ENCODE results near the gene DIP2C. TPM values are rescaled to one million over a fixed set of nuclear protein-coding genes. Genes with fewer than 3 reads are reported as not detected.
"Not testable (repeated sequence)": the region's sequence is repeated elsewhere in the genome, so short reads cannot be mapped to it uniquely, and the experiment has no call there.

Gene DIP2C
- total RNA-seq, 2 experiments from 2014 or later = 0.62 to 0.80 TPM

- H3K9me3 Mint-ChIP-seq = no peaks in the 10 kb centered on the region
- H3K36me3 Mint-ChIP-seq = peaks cover 2% of the 10 kb centered on the region
- no peak overlapping the region for H3K27ac Mint-ChIP-seq
- no peak overlapping the region for H3K4me3 Mint-ChIP-seq
- H3K27me3 Mint-ChIP-seq = no peaks in the 10 kb centered on the region
- no peak for DNase-seq
- intact Hi-C loops (cut with micrococcal nuclease) = no loop called here
- peaks cover 12% of the 10 kb centered on the region for H3K4me1 Mint-ChIP-seq (ENCODE audit: low read depth)
- CTCF ChIA-PET = no interaction called here
- POLR2A ChIA-PET = no interaction called here
Measured at GRCh38 chr10:311901-312665, 377.4 kb downstream of the DIP2C start.

GRCh38 chr10:310976-311639 is 378.4 kb downstream of the DIP2C start:
- intact Hi-C loops (cut with micrococcal nuclease) = no loop called here
- ChIA-PET POLR2A (interaction anchor here (0.6 kb wide), 1 partner anchor 105 kb away, joined by 3 read pairs; no protein-coding TSS in a partner anchor), CTCF (no interaction called here)
- Mint-ChIP-seq H3K36me3 (peaks cover 2% of the 10 kb centered on the region), H3K27me3 (no peaks in the 10 kb centered on the region), H3K4me1 (ENCODE audit: low read depth) (peaks cover 11% of the 10 kb centered on the region), H3K4me3 (no peak overlapping the region), H3K27ac (no peak overlapping the region), H3K9me3 (no peaks in the 10 kb centered on the region)
- no peak for DNase-seq

GRCh38 chr10:310371-310770 is 379.1 kb downstream of the DIP2C start:
- peaks cover 2% of the 10 kb centered on the region for H3K36me3 Mint-ChIP-seq
- no peaks in the 10 kb centered on the region for H3K27me3 Mint-ChIP-seq
- no peak overlapping the region for H3K27ac Mint-ChIP-seq
- intact Hi-C loops (cut with micrococcal nuclease) = no loop called here
- H3K4me1 Mint-ChIP-seq (ENCODE audit: low read depth) = peaks cover 6% of the 10 kb centered on the region
- ChIA-PET POLR2A (interaction anchor here (0.6 kb wide), 1 partner anchor 104 kb away, joined by 3 read pairs; no protein-coding TSS in a partner anchor), CTCF (no interaction called here)
- no peak overlapping the region for H3K4me3 Mint-ChIP-seq
- DNase-seq = no peak
- no peaks in the 10 kb centered on the region for H3K9me3 Mint-ChIP-seq

DNA sequence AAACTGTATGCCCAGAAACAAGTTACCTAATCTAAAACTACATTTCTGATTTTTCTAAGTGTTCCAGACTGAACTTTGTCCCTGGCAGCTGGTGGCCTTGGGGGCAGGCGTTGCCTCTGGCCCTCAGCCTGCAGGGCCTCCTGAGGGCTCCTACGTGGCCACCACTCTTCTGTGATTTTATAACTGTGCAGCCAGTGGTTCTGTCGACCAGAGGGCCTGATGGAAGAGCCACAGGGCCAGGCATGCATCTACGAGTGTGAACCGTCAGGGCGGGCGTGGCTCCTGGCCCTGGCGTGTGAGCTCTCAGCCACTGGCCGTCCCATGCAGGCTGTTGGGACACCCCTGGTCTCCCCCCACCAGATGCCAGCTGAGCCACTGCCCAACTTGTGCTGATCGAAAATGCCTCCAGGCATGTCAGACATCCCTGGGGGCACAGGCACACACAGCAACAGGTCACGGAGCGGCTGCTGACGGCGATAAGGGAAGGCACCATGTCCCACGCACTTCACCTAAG is 380.8 kb downstream of the DIP2C start:
- H3K27ac Mint-ChIP-seq = no peak overlapping the region
- intact Hi-C loops (cut with micrococcal nuclease) = no loop called here
- H3K27me3 Mint-ChIP-seq = no peaks in the 10 kb centered on the region
- H3K4me3 Mint-ChIP-seq = no peak overlapping the region
- peaks cover 2% of the 10 kb centered on the region for H3K36me3 Mint-ChIP-seq
- H3K4me1 Mint-ChIP-seq (ENCODE audit: low read depth) = no peaks in the 10 kb centered on the region
- no peaks in the 10 kb centered on the region for H3K9me3 Mint-ChIP-seq
- POLR2A ChIA-PET = no interaction called here
- CTCF ChIA-PET = no interaction called here
- no peak for DNase-seq

- intact Hi-C loops (cut with micrococcal nuclease) = no loop called here
- CTCF ChIA-PET = no interaction called here
- no peak overlapping the region for H3K4me3 Mint-ChIP-seq
- H3K27ac Mint-ChIP-seq = no peak overlapping the region
- H3K4me1 Mint-ChIP-seq (ENCODE audit: low read depth) = no peaks in the 10 kb centered on the region
- DNase-seq = no peak
- no peaks in the 10 kb centered on the region for H3K27me3 Mint-ChIP-seq
- H3K36me3 Mint-ChIP-seq = peaks cover 2% of the 10 kb centered on the region
- no peaks in the 10 kb centered on the region for H3K9me3 Mint-ChIP-seq
- POLR2A ChIA-PET = no interaction called here
Measured at GRCh38 chr10:308101-308500, 381.4 kb downstream of the DIP2C start.

GRCh38 chr10:307659-308058 is 381.8 kb downstream of the DIP2C start:
- CTCF ChIA-PET = no interaction called here
- intact Hi-C loops (cut with micrococcal nuclease) = no loop called here
- POLR2A ChIA-PET = no interaction called here
- Mint-ChIP-seq H3K4me3 (no peak overlapping the region), H3K27me3 (no peaks in the 10 kb centered on the region), H3K4me1 (ENCODE audit: low read depth) (no peaks in the 10 kb centered on the region), H3K27ac (no peak overlapping the region), H3K36me3 (peaks cover 2% of the 10 kb centered on the region), H3K9me3 (no peaks in the 10 kb centered on the region)
- DNase-seq = no peak

- H3K4me1 Mint-ChIP-seq (ENCODE audit: low read depth) = no peaks in the 10 kb centered on the region
- intact Hi-C loops (cut with micrococcal nuclease) = no loop called here
- H3K9me3 Mint-ChIP-seq = no peaks in the 10 kb centered on the region
- no peaks in the 10 kb centered on the region for H3K27me3 Mint-ChIP-seq
- H3K27ac Mint-ChIP-seq = no peak overlapping the region
- peaks cover 2% of the 10 kb centered on the region for H3K36me3 Mint-ChIP-seq
- CTCF ChIA-PET = no interaction called here
- H3K4me3 Mint-ChIP-seq = no peak overlapping the region
- POLR2A ChIA-PET = no interaction called here
- no peak for DNase-seq
Measured at GRCh38 chr10:306675-307185, 382.7 kb downstream of the DIP2C start.

DNA sequence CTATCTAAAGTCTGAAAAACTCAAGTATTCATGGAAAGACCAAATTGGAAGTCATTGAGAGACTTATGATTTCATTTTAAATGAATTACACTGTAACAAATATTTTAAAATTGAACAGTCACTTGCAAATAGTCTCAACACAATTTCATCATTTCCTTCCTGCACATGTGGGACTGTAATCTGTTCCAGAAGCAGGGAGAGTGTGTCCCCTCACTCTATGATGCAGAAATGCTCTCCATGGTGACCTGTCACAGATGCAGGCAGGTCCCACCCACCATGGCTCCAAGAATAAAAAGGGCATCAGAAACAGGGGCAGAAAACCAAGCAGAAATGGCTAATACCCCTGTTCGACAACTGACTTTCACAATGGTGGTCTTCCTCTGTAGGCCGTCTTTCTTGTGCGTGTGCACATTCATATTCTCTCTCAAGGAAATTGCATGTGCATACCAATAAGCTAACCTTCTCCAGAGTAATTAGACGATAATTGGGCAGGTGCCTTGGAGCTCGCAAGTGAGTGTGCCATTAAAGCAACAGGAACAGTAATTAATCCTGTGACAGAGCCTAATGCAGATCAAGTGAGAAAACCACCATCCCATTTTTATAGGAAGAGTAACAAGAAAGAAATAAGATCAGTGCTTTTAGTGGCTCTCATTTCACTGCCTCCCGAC is 383.3 kb downstream of the DIP2C start:
- no peak for DNase-seq
- H3K4me3 Mint-ChIP-seq = no peak overlapping the region
- H3K9me3 Mint-ChIP-seq = no peaks in the 10 kb centered on the region
- no peaks in the 10 kb centered on the region for H3K4me1 Mint-ChIP-seq (ENCODE audit: low read depth)
- CTCF ChIA-PET = no interaction called here
- H3K27me3 Mint-ChIP-seq = no peaks in the 10 kb centered on the region
- H3K27ac Mint-ChIP-seq = no peak overlapping the region
- peaks cover 1% of the 10 kb centered on the region for H3K36me3 Mint-ChIP-seq
- POLR2A ChIA-PET = no interaction called here
- intact Hi-C loops (cut with micrococcal nuclease) = no loop called here

DNA sequence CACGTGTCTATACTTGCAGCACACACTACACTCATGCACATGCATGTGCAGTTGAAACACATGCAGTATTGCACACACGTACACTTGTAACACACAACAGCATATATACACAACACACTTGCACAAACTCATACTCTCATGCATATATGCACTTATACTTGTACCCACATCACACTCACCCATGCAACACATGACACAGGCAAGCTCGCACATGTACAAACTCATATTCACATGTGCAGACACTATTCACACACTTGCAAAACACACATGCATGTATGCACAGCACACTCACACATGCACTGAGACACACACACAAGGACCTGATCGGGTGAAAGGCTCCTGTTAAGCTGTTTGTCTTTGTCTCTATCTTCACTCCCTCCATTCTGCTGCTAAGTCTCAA is 384.4 kb downstream of the DIP2C start:
- no peaks in the 10 kb centered on the region for H3K4me1 Mint-ChIP-seq (ENCODE audit: low read depth)
- H3K9me3 Mint-ChIP-seq = no peaks in the 10 kb centered on the region
- intact Hi-C loops (cut with micrococcal nuclease) = no loop called here
- DNase-seq = no peak
- ChIA-PET CTCF (no interaction called here), POLR2A (no interaction called here)
- no peak overlapping the region for H3K4me3 Mint-ChIP-seq
- no peaks in the 10 kb centered on the region for H3K27me3 Mint-ChIP-seq
- H3K36me3 Mint-ChIP-seq = no peaks in the 10 kb centered on the region
- no peak overlapping the region for H3K27ac Mint-ChIP-seq

GRCh38 chr10:301536-301935 is 387.9 kb downstream of the DIP2C start:
- Mint-ChIP-seq H3K4me1 (ENCODE audit: low read depth) (no peaks in the 10 kb centered on the region), H3K36me3 (no peaks in the 10 kb centered on the region), H3K9me3 (no peaks in the 10 kb centered on the region), H3K4me3 (no peak overlapping the region), H3K27me3 (no peaks in the 10 kb centered on the region), H3K27ac (no peak overlapping the region)
- POLR2A ChIA-PET = no interaction called here
- CTCF ChIA-PET = no interaction called here
- intact Hi-C loops (cut with micrococcal nuclease) = no loop called here
- no peak for DNase-seq

DNA sequence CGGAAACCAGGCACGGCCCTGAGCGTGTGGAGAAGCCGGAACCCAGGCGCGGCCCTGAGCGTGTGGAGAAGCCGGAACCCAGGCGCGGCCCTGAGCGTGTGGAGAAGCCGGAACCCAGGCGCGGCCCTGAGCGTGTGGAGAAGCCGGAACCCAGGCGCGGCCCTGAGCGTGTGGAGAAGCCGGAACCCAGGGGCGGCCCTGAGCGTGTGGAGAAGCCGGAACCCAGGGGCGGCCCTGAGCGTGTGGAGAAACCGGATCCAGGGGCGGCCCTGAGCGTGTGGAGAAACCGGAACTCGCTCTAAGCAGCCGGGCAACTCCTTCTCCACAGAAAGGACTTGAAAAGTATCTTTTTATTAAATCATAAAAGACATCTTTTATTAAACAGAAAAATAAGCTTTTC is 388.9 kb downstream of the DIP2C start:
- CTCF ChIA-PET = not testable (repeated sequence)

GRCh38 chr10:299969-300368 is 389.5 kb downstream of the DIP2C start:
- intact Hi-C loops (cut with micrococcal nuclease) = no loop called here
- no peaks in the 10 kb centered on the region for H3K36me3 Mint-ChIP-seq
- ChIA-PET CTCF (no interaction called here), POLR2A (no interaction called here)
- no peak overlapping the region for H3K27ac Mint-ChIP-seq
- no peak for DNase-seq
- H3K4me1 Mint-ChIP-seq (ENCODE audit: low read depth) = no peaks in the 10 kb centered on the region
- H3K9me3 Mint-ChIP-seq = no peaks in the 10 kb centered on the region
- no peak overlapping the region for H3K4me3 Mint-ChIP-seq
- no peaks in the 10 kb centered on the region for H3K27me3 Mint-ChIP-seq

More for the DNA sequence above, 388.9 kb downstream of the DIP2C start:
- H3K27ac Mint-ChIP-seq; H3K4me3 Mint-ChIP-seq; POLR2A ChIA-PET; H3K36me3 Mint-ChIP-seq; H3K4me1 Mint-ChIP-seq (ENCODE audit: low read depth); H3K9me3 Mint-ChIP-seq; H3K27me3 Mint-ChIP-seq; DNase-seq; intact Hi-C loops (cut with micrococcal nuclease): not testable (repeated sequence)
